Suprapubic skin (tissue), 4 donors: Measurements from ENCODE around the gene MARCHF7. TPM values are rescaled to one million over a fixed set of nuclear protein-coding genes. Genes with fewer than 3 reads are reported as not detected.

Experiments used
- DNase-seq, 2 donors: peaks; one replicate each; pipeline ENCODE4 v3.0.0-alpha.2; 2019; ENCODE audit warnings: low spot score in 2 of 2
- H3K27ac ChIP-seq: fragments of 200-600 bp; sonication (generic); one replicate; pipeline ENCODE4 v1.5.1; 2019
- H3K27me3 ChIP-seq: fragments of 200-600 bp; sonication (generic); one replicate; pipeline ENCODE4 v1.5.1; 2019
- H3K36me3 ChIP-seq: fragments of 200-600 bp; sonication (generic); one replicate; pipeline ENCODE4 v1.5.1; 2019
- H3K4me1 ChIP-seq: fragments of 200-600 bp; sonication (generic); one replicate; pipeline ENCODE4 v1.5.1; 2019
- H3K4me3 ChIP-seq: fragments of 200-600 bp; sonication (generic); one replicate; pipeline ENCODE4 v1.5.1; 2019; ENCODE audit warnings: mild to moderate bottlenecking
- H3K9me3 ChIP-seq: fragments of 200-600 bp; sonication (generic); one replicate; pipeline ENCODE4 v1.5.1; 2019
- CTCF ChIP-seq, 2 donors: fragments of 200-600 bp in 1 of 2; fragments of 450-650 bp in 1 of 2; sonication (generic) in 1 of 2; IDR thresholded peaks; one replicate each; pipeline ENCODE4 v1.5.1; 2016 to 2019; ENCODE audit warnings: antibody characterized with exemption in 2 of 2, mild to moderate bottlenecking in 1 of 2, moderate library complexity in 1 of 2
- EP300 ChIP-seq: sonication (generic); formaldehyde crosslinking; IDR thresholded peaks from one replicate; pipeline ENCODE4 v1.6.1; 2017; ENCODE audit warnings: antibody characterized with exemption
- POLR2A ChIP-seq, 2 donors: fragments of 450-650 bp; IDR thresholded peaks; one replicate each; pipeline ENCODE4 v1.6.1; 2017; ENCODE audit warnings: antibody characterized with exemption in 2 of 2, mild to moderate bottlenecking in 2 of 2, moderate library complexity in 2 of 2
- POLR2AphosphoS5 ChIP-seq, 3 donors: sonication (generic); formaldehyde crosslinking; IDR thresholded peaks; one replicate each; pipeline ENCODE4 v1.6.1; 2017; ENCODE audit warnings: antibody characterized with exemption in 3 of 3
- WGBS: methylation state at CpG from one replicate; pipeline ENCODE4 v1.1.5; 2018; 5-methylcytosine and 5-hydroxymethylcytosine counted together
- total RNA-seq, 4 donors: library from RNA; depleted of rRNA; stranded (reverse); fragments of >200 nt; gene quantifications; one replicate each; pipeline ENCODE4 v1.1.0, GENCODE V29; 2016

Gene MARCHF7
- total RNA-seq, 4 donors from 2014 or later = 73.7 to 128 (median 99.6) TPM

- Histone ChIP-seq H3K9me3 (no peaks in the 10 kb centered on the region), H3K4me3 (no peak overlapping the region), H3K27ac (no peak overlapping the region), H3K4me1 (peaks cover 12% of the 10 kb centered on the region), H3K27me3 (no peaks in the 10 kb centered on the region), H3K36me3 (no peaks in the 10 kb centered on the region)
- TF ChIP-seq POLR2A (IDR thresholded peaks at IDR 0.05) (no peak), POLR2AphosphoS5 (IDR thresholded peaks at IDR 0.05) (no peak), CTCF (IDR thresholded peaks at IDR 0.05) (no peak), EP300 (no peak)
- DNase-seq = no peak
- WGBS = 74% methylated on average over 10 of the region's 10 CpGs
Observed at GRCh38 chr2:159706385-159706980, 5.8 kb upstream of the MARCHF7 start.

- no peaks in the 10 kb centered on the region for H3K36me3 ChIP-seq
- H3K4me1 ChIP-seq = peaks cover 14% of the 10 kb centered on the region
- over 99% methylated on average over 5 of the region's 5 CpGs for WGBS
- no peaks in the 10 kb centered on the region for H3K9me3 ChIP-seq
- no peak overlapping the region for H3K4me3 ChIP-seq
- H3K27ac ChIP-seq = no peak overlapping the region
- TF ChIP-seq POLR2A (IDR thresholded peaks at IDR 0.05) = no peak
- TF ChIP-seq POLR2AphosphoS5 (IDR thresholded peaks at IDR 0.05) = no peak
- no peak for TF ChIP-seq EP300
- no peaks in the 10 kb centered on the region for H3K27me3 ChIP-seq
- DNase-seq = no peak
Observed at GRCh38 chr2:159708066-159708760, 4.1 kb upstream of the MARCHF7 start.

- no peak overlapping the region for H3K4me3 ChIP-seq
- WGBS = 45% methylated on average over 5 of the region's 5 CpGs
Observed at GRCh38 chr2:159710601-159711180, 1.6 kb upstream of the MARCHF7 start.

GRCh38 chr2:159711562-159712142 is 654 bp upstream of the MARCHF7 start:
- Histone ChIP-seq H3K4me3 (peak overlapping the region; percentile 99), H3K9me3 (no peaks in the 10 kb centered on the region), H3K4me1 (peaks cover 47% of the 10 kb centered on the region), H3K27ac (peak overlapping the region; percentile 100), H3K36me3 (peaks cover 7% of the 10 kb centered on the region), H3K27me3 (no peaks in the 10 kb centered on the region)
- TF ChIP-seq POLR2AphosphoS5 (IDR thresholded peaks at IDR 0.05) = no peak
- no peak for TF ChIP-seq CTCF (IDR thresholded peaks at IDR 0.05)
- TF ChIP-seq POLR2A (IDR thresholded peaks at IDR 0.05) = no peak
- no peak for TF ChIP-seq EP300
- no peak for DNase-seq
- WGBS = 1% methylated on average over 10 of the region's 10 CpGs

More at GRCh38 chr2:159710601-159711180, 1.6 kb upstream of the MARCHF7 start:
- peaks cover 37% of the 10 kb centered on the region for H3K4me1 ChIP-seq
- H3K36me3 ChIP-seq = peaks cover 3% of the 10 kb centered on the region
- TF ChIP-seq EP300 (no peak), POLR2AphosphoS5 (IDR thresholded peaks at IDR 0.05) (no peak), POLR2A (IDR thresholded peaks at IDR 0.05) (no peak), CTCF (IDR thresholded peaks at IDR 0.05) (no peak)
- DNase-seq = no peak
- H3K9me3 ChIP-seq = no peaks in the 10 kb centered on the region
- H3K27ac ChIP-seq = peak overlapping the region; percentile 100
- no peaks in the 10 kb centered on the region for H3K27me3 ChIP-seq

- Histone ChIP-seq H3K4me3 (peak overlapping the region; percentile 99), H3K27ac (peak overlapping the region; percentile 100), H3K36me3 (peaks cover 7% of the 10 kb centered on the region), H3K4me1 (peaks cover 60% of the 10 kb centered on the region), H3K27me3 (no peaks in the 10 kb centered on the region), H3K9me3 (no peaks in the 10 kb centered on the region)
- DNase-seq = no peak
- TF ChIP-seq POLR2AphosphoS5 (IDR thresholded peaks at IDR 0.05) = no peak
- no peak for TF ChIP-seq EP300
- TF ChIP-seq POLR2A (IDR thresholded peaks at IDR 0.05) = no peak
- WGBS = under 1% methylated on average over 13 of the region's 32 CpGs
Observed at GRCh38 chr2:159712929-159713420, 669 bp downstream of the MARCHF7 start.
